HEK293 (cell line): ENCODE results near the gene SKIL.

ENCODE experiments used
- CTCF ChIA-PET: fragments of 350-600 bp; formaldehyde crosslinking; extraction: SDS; loops from one replicate; lab custom pipeline; 2021; ENCODE audit warnings: antibody characterized with exemption; lab: Yijun Ruan, JAX
- POLR2A ChIA-PET: fragments of 300-600 bp; formaldehyde crosslinking; extraction: SDS; loops from one replicate; lab custom pipeline; 2020; ENCODE audit warnings: antibody characterized with exemption, inconsistent platforms; lab: Yijun Ruan, JAX
- H3K27ac ChIP-seq: fragments of 200-500 bp; sonication (Bioruptor generic); 2 replicates; pipeline ENCODE4 v1.5.1; 2014; ENCODE audit warnings: low read depth, low read length, control low read depth, inconsistent platforms; ENCODE audit errors: extremely low read depth
- H3K36me3 ChIP-seq, 2 experiments: fragments of 200-500 bp in 1 of 2; sonication (Bioruptor generic) in 1 of 2; 1 replicate in 1 of 2; 2 replicates in 1 of 2; pipeline ENCODE4 v1.5.1; 2014 to 2017; ENCODE audit warnings: inconsistent platforms in 2 of 2, low read length in 2 of 2; ENCODE audit not compliant: control insufficient read depth in 2 of 2, insufficient read depth in 1 of 2
- H3K4me1 ChIP-seq: fragments of 200-500 bp; sonication (Bioruptor generic); 2 replicates; pipeline ENCODE4 v1.5.1; 2014; ENCODE audit warnings: mild to moderate bottlenecking, low read length, inconsistent platforms; ENCODE audit not compliant: control insufficient read depth, insufficient read depth
- H3K4me3 ChIP-seq: 2 replicates; pipeline ENCODE4 v1.5.1; 2011; ENCODE audit warnings: low read depth, mild to moderate bottlenecking, control low read depth, low read length, moderate library complexity
- H3K9me3 ChIP-seq: fragments of 200-500 bp; sonication (Bioruptor generic); 2 replicates; pipeline ENCODE4 v1.5.1; 2014; ENCODE audit warnings: low read depth, low read length, inconsistent platforms; ENCODE audit not compliant: control insufficient read depth, insufficient read depth
- GLI4 ChIP-seq: fragments of 450-650 bp; formaldehyde crosslinking; IDR thresholded peaks from 2 replicates; pipeline ENCODE4 v1.5.1; 2016; ENCODE audit warnings: missing biosample characterization, missing genetic modification characterization
- HOXA7 ChIP-seq: sonication (generic); formaldehyde crosslinking; IDR thresholded peaks from 2 replicates; pipeline ENCODE4 v1.8.1; 2022; ENCODE audit warnings: missing genetic modification reagents, borderline replicate concordance
- KLF7 ChIP-seq: fragments of 450-650 bp; formaldehyde crosslinking; IDR thresholded peaks from 2 replicates; pipeline ENCODE4 v1.5.1; 2016; ENCODE audit warnings: missing biosample characterization, missing genetic modification characterization, borderline replicate concordance
- SCRT1 ChIP-seq: fragments of 450-650 bp; formaldehyde crosslinking; IDR thresholded peaks from 2 replicates; pipeline ENCODE4 v1.5.1; 2016; ENCODE audit warnings: missing biosample characterization, missing genetic modification characterization, borderline replicate concordance
- SP7 ChIP-seq: fragments of 450-650 bp; formaldehyde crosslinking; IDR thresholded peaks from 2 replicates; pipeline ENCODE4 v1.5.1; 2016; ENCODE audit warnings: missing biosample characterization, missing genetic modification characterization
- ZFP3 ChIP-seq: fragments of 450-650 bp; formaldehyde crosslinking; IDR thresholded peaks from 2 replicates; pipeline ENCODE4 v1.5.1; 2016; ENCODE audit warnings: low read depth, missing biosample characterization, missing genetic modification characterization
- ZFP41 ChIP-seq: fragments of 450-650 bp; formaldehyde crosslinking; IDR thresholded peaks from 2 replicates; pipeline ENCODE4 v1.5.1; 2016; ENCODE audit warnings: missing biosample characterization, missing genetic modification characterization, borderline replicate concordance
- ZNF146 ChIP-seq: fragments of 450-650 bp; formaldehyde crosslinking; IDR thresholded peaks from 2 replicates; pipeline ENCODE4 v1.5.1; 2016; ENCODE audit warnings: missing biosample characterization, missing genetic modification characterization
- ZNF174 ChIP-seq: fragments of 450-650 bp; formaldehyde crosslinking; IDR thresholded peaks from 2 replicates; pipeline ENCODE4 v1.5.0; 2017; ENCODE audit warnings: missing biosample characterization, mild to moderate bottlenecking, missing genetic modification characterization
- ZNF184 ChIP-seq: fragments of 450-650 bp; IDR thresholded peaks from 2 replicates; pipeline ENCODE4 v1.5.1; 2018; ENCODE audit warnings: missing biosample characterization, mild to moderate bottlenecking, missing genetic modification characterization
- ZNF335 ChIP-seq: fragments of 450-650 bp; formaldehyde crosslinking; conservative IDR thresholded peaks from 2 replicates; pipeline ENCODE4 v1.5.1; 2016; ENCODE audit warnings: missing biosample characterization, missing genetic modification characterization
- ZNF354C ChIP-seq: fragments of 450-650 bp; formaldehyde crosslinking; IDR thresholded peaks from 2 replicates; pipeline ENCODE4 v1.5.1; 2016; ENCODE audit warnings: missing biosample characterization, missing genetic modification characterization, low read depth, borderline replicate concordance
- ZNF391 ChIP-seq: fragments of 450-650 bp; formaldehyde crosslinking; IDR thresholded peaks from 2 replicates; pipeline ENCODE4 v1.5.1; 2016; ENCODE audit warnings: low read depth, missing biosample characterization, missing genetic modification characterization, borderline replicate concordance
- ZNF404 ChIP-seq: fragments of 450-650 bp; formaldehyde crosslinking; IDR thresholded peaks from 2 replicates; pipeline ENCODE4 v1.5.1; 2017; ENCODE audit warnings: missing biosample characterization, missing genetic modification characterization
- ZNF423 ChIP-seq: fragments of 450-650 bp; formaldehyde crosslinking; IDR thresholded peaks from 2 replicates; pipeline ENCODE4 v1.5.1; 2016; ENCODE audit warnings: missing biosample characterization, missing genetic modification characterization
- ZNF433 ChIP-seq: fragments of 450-650 bp; formaldehyde crosslinking; IDR thresholded peaks from 2 replicates; pipeline ENCODE4 v1.5.1; 2016; ENCODE audit warnings: missing biosample characterization, missing genetic modification characterization, low read depth
- ZNF510 ChIP-seq: fragments of 450-650 bp; formaldehyde crosslinking; IDR thresholded peaks from 2 replicates; pipeline ENCODE4 v1.5.1; 2018; ENCODE audit warnings: mild to moderate bottlenecking, missing genetic modification characterization, missing biosample characterization; ENCODE audit not compliant: insufficient replicate concordance
- ZNF518A ChIP-seq: fragments of 450-650 bp; formaldehyde crosslinking; conservative IDR thresholded peaks from 2 replicates; pipeline ENCODE4 v1.5.1; 2016; ENCODE audit warnings: low read depth, missing biosample characterization, missing genetic modification characterization
- ZNF549 ChIP-seq: fragments of 450-650 bp; IDR thresholded peaks from 2 replicates; pipeline ENCODE4 v1.5.1; 2018; ENCODE audit warnings: missing biosample characterization, missing genetic modification characterization, mild to moderate bottlenecking, inconsistent platforms, moderate library complexity
- ZNF610 ChIP-seq: fragments of 450-650 bp; formaldehyde crosslinking; IDR thresholded peaks from 2 replicates; pipeline ENCODE4 v1.5.1; 2016; ENCODE audit warnings: missing biosample characterization, missing genetic modification characterization, borderline replicate concordance
- ZNF626 ChIP-seq: fragments of 450-650 bp; sonication (Bioruptor Pico); formaldehyde crosslinking; IDR thresholded peaks from 2 replicates; pipeline ENCODE4 v1.5.1; 2018; ENCODE audit warnings: missing biosample characterization, missing genetic modification characterization, inconsistent platforms
- ZNF670 ChIP-seq: fragments of 450-650 bp; formaldehyde crosslinking; IDR thresholded peaks from 2 replicates; pipeline ENCODE4 v1.5.1; 2016; ENCODE audit warnings: missing biosample characterization, missing genetic modification characterization, low read depth
- ZNF768 ChIP-seq: fragments of 450-650 bp; formaldehyde crosslinking; IDR thresholded peaks from 2 replicates; pipeline ENCODE4 v1.5.1; 2018; ENCODE audit warnings: missing biosample characterization, mild to moderate bottlenecking, missing genetic modification characterization
- TF ChIP-seq, protein P1 (sequence below): fragments of 450-650 bp; formaldehyde crosslinking; IDR thresholded peaks from 2 replicates; pipeline ENCODE4 v1.5.1; 2016; ENCODE audit warnings: missing biosample characterization, missing genetic modification characterization
- TF ChIP-seq, protein P2 (sequence below): fragments of 450-650 bp; formaldehyde crosslinking; IDR thresholded peaks from 2 replicates; pipeline ENCODE4 v1.5.1; 2016; ENCODE audit warnings: missing biosample characterization, missing genetic modification characterization

Gene SKIL

DNA sequence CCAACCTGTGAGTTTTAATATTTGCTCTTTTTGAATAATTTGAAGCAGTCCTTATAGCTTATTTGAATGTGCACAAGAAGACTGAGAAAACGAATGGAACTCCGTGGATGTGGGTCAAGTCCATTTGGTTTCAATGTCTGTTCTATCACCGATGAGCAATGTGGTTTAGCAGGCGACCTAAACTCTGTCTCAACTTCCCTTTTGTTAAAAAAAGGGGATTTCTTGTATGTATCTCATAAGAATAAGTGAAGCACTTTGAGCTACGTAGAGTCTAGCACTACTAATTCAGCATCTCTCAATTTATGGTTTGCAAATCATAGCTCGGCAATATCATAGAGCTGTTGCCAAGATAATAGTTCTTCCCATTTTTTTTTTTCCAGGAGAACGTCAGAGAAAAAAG lies 4.6 kb upstream of the SKIL start:
- Histone ChIP-seq H3K4me1 (no peaks in the 10 kb centered on the region), H3K36me3 (no peaks in the 10 kb centered on the region), H3K27ac (no peak overlapping the region), H3K4me3 (no peak overlapping the region), H3K9me3 (no peaks in the 10 kb centered on the region)
- CTCF ChIA-PET, result no interaction called here
- TF ChIP-seq ZNF146, result no peak
- no peak for TF ChIP-seq ZNF404 (tag by site-specific recombination)
- no peak for TF ChIP-seq ZNF518A (tag by site-specific recombination)
- POLR2A ChIA-PET, result no interaction called here

DNA sequence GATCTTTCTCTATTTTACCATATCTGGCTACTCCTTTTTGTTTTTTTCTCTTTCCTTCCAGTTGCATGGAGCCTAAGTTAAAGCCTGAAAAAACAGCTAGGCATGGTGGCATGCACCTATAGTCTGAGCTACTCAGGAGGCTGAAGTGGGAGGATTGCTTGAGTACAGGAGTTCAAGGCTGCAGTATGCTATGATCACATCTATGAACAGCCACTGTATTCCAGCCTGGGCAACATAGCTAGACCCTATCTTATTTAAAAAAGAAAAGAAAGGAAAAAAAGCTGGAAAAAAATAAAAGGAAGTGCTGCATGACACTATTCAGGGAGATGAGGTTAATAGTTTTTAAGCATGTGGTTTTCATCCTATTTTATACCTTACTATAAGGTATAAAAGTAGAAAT lies 4.0 kb upstream of the SKIL start:
- ChIA-PET POLR2A (no interaction called here), CTCF (interaction anchor here (0.7 kb wide), 1 partner anchor 14 kb away, joined by 4 read pairs; no protein-coding TSS in a partner anchor)
- H3K36me3 ChIP-seq, result no peaks in the 10 kb centered on the region
- TF ChIP-seq ZNF335 (tag by site-specific recombination) (no peak), SP7 (tag by site-specific recombination) (no peak), ZNF184 (tag by site-specific recombination) (no peak), ZFP3 (no peak), ZNF510 (tag by site-specific recombination) (no peak), ZNF433 (tag by site-specific recombination) (no peak), HOXA7 (CRISPR knock-in tag) (no peak), KLF7 (tag by site-specific recombination) (no peak), ZNF670 (tag by site-specific recombination) (no peak), ZNF354C (tag by site-specific recombination) (no peak), ZNF768 (tag by site-specific recombination) (no peak), ZFP41 (no peak), SCRT1 (tag by site-specific recombination) (no peak)
- TF ChIP-seq, protein P1, sequence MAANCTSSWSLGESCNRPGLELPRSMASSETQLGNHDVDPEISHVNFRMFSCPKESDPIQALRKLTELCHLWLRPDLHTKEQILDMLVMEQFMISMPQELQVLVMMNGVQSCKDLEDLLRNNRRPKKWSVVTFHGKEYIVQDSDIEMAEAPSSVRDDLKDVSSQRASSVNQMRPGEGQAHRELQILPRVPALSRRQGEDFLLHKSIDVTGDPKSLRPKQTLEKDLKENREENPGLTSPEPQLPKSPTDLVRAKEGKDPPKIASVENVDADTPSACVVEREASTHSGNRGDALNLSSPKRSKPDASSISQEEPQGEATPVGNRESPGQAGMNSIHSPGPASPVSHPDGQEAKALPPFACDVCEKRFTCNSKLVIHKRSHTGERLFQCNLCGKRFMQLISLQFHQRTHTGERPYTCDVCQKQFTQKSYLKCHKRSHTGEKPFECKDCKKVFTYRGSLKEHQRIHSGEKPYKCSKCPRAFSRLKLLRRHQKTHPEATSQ, result no peak
- H3K4me1 ChIP-seq, result no peaks in the 10 kb centered on the region
- H3K9me3 ChIP-seq, result no peaks in the 10 kb centered on the region
- no peak overlapping the region for H3K27ac ChIP-seq
- H3K4me3 ChIP-seq, result no peak overlapping the region

GRCh38 chr3:170354760-170355159 lies 2.8 kb upstream of the SKIL start:
- H3K36me3 ChIP-seq, result peaks cover 0 to 3% of the 10 kb centered on the region in 2 experiments; a peak in 1 of 3 replicates
- ChIA-PET POLR2A (no interaction called here), CTCF (interaction anchor here (0.6 kb wide), 2 partner anchors 113 to 1134 kb away, joined by 3 to 4 read pairs; no protein-coding TSS in a partner anchor)
- H3K4me1 ChIP-seq, result no peaks in the 10 kb centered on the region
- H3K27ac ChIP-seq, result no peak overlapping the region
- no peak overlapping the region for H3K4me3 ChIP-seq
- no peaks in the 10 kb centered on the region for H3K9me3 ChIP-seq
- TF ChIP-seq ZNF626 (tag by site-specific recombination) (no peak), GLI4 (no peak), ZNF391 (tag by site-specific recombination) (no peak), ZNF423 (tag by site-specific recombination) (no peak), ZNF174 (tag by site-specific recombination) (no peak), ZNF549 (tag by site-specific recombination) (no peak), ZNF610 (tag by site-specific recombination) (no peak)
- TF ChIP-seq, protein P2, sequence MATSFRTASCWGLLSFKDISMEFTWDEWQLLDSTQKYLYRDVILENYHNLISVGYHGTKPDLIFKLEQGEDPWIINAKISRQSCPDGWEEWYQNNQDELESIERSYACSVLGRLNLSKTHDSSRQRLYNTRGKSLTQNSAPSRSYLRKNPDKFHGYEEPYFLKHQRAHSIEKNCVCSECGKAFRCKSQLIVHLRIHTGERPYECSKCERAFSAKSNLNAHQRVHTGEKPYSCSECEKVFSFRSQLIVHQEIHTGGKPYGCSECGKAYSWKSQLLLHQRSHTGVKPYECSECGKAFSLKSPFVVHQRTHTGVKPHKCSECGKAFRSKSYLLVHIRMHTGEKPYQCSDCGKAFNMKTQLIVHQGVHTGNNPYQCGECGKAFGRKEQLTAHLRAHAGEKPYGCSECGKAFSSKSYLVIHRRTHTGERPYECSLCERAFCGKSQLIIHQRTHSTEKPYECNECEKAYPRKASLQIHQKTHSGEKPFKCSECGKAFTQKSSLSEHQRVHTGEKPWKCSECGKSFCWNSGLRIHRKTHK (tag by site-specific recombination), result no peak
